Measurements from ENCODE around the gene SLC13A3.

GRCh38 chr20:46543033-46543432, 108.2 kb downstream of the SLC13A3 start:
- TF ChIP-seq CTCF (IDR thresholded peaks at IDR 0.05; ENCODE audit: insufficient read depth, low read length) (no peak), POLR2AphosphoS5 (IDR thresholded peaks at IDR 0.05; ENCODE audit: low read depth) (no peak), GABPA (IDR thresholded peaks at IDR 0.05; ENCODE audit: low read depth) (no peak), REST (IDR thresholded peaks at IDR 0.05; ENCODE audit: insufficient replicate concordance, low read depth) (no peak), SPI1 (IDR thresholded peaks at IDR 0.05; ENCODE audit: borderline replicate concordance, low read depth) (no peak)

Measured in HL-60 (cell line).